DMS 273 (cell line): Measurements from ENCODE around the gene ZBTB21.
A peak's percentile ranks its signal among the peaks of the same experiment; 100 is the strongest.
"Not testable (repeated sequence)": the region's sequence is repeated elsewhere in the genome, so short reads cannot be mapped to it uniquely, and the experiment has no call there.

Experiments
- DNase-seq: peaks from one replicate; lab custom pipeline; 2025; ENCODE audit not compliant: unreplicated experiment; lab: John Stamatoyannopoulos, UW

ZBTB21 gene

DNA sequence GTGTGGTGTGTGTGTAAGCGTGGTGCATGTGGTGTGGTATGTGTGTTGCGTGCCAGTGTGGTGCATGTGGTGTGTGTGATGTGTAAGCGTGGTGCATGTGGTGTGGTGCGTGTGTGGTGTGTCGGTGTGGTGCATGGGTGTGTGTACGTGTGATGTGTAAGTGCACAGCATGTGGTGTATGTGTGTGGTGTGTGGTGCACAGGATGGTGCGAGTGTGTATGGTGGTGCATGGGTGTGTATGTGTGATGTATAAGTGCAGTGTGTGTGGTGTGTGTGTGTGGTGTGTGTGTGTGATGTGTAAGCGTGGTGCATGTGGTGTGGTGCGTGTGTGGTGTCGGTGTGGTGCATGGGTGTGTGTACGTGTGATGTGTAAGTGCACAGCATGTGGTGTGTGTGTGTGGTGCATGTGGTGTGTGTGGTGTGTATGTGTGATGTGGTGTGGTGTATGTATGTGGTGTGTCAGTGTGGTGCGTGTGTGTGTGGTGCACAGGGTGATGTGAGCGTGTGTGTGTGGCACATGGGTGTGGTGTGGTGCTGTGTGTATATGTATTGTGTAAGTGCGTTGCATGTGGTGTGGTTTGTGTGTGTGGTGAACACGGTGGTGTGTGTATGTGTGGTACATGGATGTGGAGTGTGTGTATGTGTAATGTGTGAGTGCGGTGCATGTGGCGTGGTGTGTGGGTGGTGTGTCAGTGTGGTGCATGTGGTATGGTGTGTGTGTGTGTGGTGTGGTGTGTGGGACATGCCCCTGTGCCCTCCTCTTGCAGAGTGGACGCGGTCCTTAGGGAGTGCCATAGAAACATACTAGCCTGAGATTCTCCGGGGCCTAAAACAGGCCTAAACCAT, 55.3 kb downstream of the ZBTB21 start:
- DNase-seq: no peak

- DNase-seq: peak; percentile 89
These were observed 56.1 kb downstream of the ZBTB21 start, which contains the start of gene C2CD2 for GRCh38 chr21:41953831-41954653. Gene C2CD2 (minus strand): TSS chr21:41954018. CDS start chr21:41953648, 370 bp downstream.

DNA sequence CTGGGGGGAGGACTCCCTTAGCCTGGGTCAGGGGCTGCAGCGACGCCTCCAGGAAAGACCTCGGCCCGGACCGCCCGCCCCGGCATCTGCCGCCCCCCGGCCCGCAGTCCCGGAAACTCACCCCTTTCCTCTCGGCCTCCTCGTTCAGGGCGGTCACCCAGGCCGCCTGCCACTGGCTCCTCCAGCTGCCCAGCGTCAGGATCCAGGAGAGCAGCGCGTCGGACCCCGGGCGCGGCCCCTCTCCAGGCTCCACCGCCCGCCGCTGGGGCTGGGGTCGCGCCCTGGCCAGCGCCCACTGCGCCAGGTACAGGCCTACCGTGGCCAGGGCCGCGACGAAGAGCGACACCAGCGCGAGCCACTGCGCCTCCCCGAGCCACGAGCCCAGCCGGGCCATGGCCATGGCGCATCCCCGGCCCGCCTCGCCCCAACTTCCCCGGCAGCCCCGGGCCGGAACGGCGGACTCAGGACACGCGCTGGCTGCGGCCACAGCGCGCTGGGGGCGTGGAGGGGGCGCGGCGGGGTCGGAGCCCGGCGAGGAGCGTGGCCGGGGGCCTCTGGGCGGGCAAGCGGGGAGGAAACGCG, 56.8 kb downstream of the ZBTB21 start:
- DNase-seq: peak; percentile 68

DNA sequence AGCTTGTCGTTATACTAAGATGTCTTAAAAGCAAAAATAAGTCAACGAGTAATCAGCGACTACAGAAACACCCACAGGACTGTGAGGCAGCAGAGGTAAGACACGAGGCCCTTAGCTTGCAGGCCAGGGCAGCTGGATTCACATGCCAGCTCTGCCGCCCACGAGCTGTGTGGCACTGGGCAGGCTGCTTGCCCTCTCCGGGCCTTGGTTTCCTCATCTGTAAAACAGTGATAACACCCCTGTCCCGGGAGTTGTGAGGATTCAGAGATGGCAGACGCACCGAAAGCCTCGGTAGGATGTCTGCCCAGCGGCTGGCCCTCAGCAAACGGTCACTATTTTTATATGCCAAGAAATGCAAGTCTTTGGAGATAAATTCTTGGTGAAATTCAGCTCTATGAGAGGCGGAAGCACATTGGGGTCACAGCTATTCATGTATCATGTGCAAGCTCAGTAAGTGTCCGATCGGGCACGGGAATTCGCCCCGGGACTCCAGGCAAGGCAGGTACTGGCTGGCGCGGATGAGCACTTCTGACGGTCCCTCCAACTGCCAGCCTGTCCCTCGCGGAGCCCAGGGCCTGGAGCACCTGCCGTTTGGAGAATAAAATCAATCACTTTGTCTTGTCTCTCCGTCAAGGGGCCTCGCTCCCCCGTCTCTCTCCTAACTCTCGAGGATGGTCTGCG, 57.5 kb downstream of the ZBTB21 start:
- peak; percentile 51 for DNase-seq

GRCh38 chr21:41951876-41952567, 58.1 kb downstream of the ZBTB21 start:
- no peak for DNase-seq

GRCh38 chr21:41950941-41951351, 59.2 kb downstream of the ZBTB21 start:
- no peak for DNase-seq

DNA sequence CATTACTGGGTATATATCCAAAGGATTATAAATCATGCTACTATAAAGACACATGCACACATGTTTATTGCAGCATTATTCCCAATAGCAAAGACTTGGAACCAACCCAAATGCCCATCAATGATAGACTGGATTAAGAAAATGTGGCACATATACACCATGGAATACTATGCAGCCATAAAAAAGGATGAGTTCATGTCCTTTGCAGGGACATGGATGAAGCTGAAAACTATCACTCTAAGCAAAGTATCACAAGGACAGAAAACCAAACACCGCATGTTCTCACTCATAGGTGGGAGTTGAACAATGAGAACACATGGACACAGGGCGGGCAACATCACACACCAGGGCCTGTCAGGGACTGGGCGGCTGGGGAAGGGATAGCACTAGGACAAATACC, 60.5 kb downstream of the ZBTB21 start:
- DNase-seq: not testable (repeated sequence)

DNA sequence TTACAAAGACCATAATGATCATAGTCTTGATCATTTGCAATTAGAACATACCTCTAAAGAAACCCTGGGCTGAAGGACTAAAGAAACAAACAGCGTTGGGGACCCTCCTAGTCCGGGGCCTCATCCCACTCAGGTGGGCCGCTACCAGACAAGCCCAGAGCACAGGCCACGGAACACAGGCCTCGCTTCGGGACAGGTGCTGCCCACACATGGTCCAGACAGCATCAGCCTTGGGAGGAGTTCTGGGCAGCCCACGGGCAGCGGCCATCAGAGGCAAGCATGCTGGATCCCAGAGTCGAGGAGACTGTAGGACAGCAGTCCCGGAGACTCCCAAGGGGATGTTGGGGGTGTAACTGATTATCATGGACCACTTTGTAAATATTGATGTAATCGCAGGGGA, 61.3 kb downstream of the ZBTB21 start:
- DNase-seq: no peak

DNA sequence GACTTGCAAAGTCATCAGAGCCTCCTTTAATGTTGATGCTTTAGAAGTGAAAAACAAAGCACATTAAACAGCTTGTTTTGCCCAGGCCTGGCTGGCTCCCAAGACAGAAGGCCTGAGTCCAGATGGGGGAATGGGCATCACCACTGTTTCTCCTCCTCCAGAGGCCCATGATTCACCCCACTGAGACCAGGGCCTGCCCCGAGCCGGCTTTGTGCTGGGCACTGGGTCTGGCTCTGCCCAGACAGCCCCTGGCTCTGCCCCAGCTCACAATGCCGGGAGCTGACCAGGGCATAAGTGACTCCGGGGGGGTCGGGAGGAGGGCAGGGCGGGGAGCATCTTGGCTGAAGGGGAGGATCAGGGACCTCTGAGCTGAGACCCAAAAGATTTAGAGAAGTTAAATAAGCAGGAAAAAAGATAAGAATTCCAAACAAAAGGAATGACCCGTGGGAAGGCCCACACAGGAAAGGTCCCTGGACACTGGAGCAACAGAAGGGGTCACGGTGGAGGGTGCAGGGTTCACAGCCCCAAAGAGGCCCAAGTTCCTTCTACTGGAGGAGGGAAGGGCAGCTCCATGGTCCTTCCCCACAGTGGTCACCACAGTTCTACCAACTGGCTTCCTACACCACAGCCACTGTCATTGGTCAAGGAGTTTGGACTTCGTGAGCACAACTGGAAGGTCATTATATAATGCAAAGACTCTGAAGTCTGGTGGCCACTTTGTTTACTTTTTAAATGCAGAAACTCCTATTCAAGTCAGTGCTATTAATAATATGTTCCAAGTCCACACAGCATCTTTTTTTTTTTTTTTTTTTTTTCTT, 61.9 kb downstream of the ZBTB21 start:
- peak; percentile 84 for DNase-seq

DNA sequence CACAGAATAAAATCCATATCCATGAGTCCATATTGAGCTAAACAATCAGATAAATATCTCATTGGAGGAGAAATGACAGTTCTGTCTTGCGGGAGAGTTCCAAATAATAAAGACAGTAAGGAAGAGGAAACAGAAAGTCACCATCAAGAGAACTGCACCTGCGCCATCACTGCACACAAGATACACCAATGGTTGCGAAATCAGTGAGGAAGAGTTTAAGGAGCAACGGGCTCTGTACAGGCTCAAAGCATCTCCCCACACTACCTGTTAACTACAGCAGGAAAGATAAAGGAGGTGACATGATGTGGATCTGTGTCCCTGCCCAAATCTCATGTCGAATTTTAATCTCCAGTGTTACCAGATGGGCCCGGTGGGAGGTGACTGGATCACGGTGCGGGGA, 64.2 kb downstream of the ZBTB21 start:
- DNase-seq: no peak

DNA sequence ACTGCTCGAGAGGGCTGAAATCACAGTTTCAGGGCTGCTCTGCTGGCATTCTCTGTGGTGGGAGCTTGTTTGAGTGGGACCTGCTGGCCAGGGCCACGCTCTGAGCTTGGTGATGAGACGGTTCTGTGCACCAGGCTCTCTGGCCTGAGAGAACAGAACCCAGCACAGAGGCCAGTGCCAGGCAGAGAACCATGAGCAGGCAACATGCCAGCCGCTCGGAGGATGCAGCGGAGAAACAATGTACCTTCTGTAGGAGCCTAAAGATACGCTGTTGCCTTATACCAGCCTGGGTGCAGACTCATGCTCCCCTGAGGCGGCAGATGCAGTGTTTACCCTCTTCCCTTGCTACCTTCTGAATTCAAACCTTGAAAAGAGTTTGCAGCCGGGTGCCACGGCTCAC, 66.3 kb downstream of the ZBTB21 start:
- no peak for DNase-seq

- DNase-seq: no peak
These were observed 67.7 kb downstream of the ZBTB21 start for GRCh38 chr21:41942457-41942856.

DNA sequence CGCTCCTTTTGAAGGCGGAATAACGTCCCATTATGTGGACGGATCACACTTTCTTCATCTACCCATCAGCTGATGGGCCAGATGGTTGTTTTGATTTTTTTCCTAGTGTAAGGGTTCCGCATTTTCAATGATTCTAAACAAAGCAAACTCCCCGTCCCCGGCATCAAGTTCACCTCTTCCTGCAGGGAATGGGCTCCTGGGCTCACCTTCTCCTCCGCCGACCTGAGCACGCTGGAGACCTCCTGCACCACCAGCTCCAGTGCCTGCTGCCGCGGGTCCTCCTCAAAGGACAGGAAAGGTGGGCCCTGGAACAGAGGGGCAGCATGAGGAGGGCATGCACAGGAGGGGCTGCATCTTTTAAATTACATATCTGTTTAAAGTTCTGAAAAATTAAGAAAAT, 68.2 kb downstream of the ZBTB21 start:
- DNase-seq: no peak

GRCh38 chr21:41940431-41940830, 69.7 kb downstream of the ZBTB21 start:
- DNase-seq: no peak

- DNase-seq: no peak
These were observed 70.8 kb downstream of the ZBTB21 start for GRCh38 chr21:41939391-41939790.
